HCT116 (cell line): ENCODE measurements around the gene IFNLR1. TPM values are rescaled to one million over a fixed set of nuclear protein-coding genes. Genes with fewer than 3 reads are reported as not detected.

Source experiments
- ATAC-seq: fragments of 200-7000 bp; cut with Tn5 transposase; 2 replicates; pipeline ENCODE4 v1.9.1; 2020; ENCODE audit warnings: mild to moderate bottlenecking, moderate library complexity
- BruUV-seq: library from RNA; stranded (reverse); fragments of 400-500 nt; replicated peaks from 2 replicates; lab custom pipeline; 2021; lab: Mats Ljungman, UMichigan
- CTCF ChIA-PET: fragments of 300-600 bp; sonication (Branson Sonifier 250); formaldehyde crosslinking; loops from one replicate; lab custom pipeline; 2021; ENCODE audit warnings: antibody characterized with exemption; lab: Charles Lee
- POLR2A ChIA-PET: fragments of 300-600, 350-600 bp; sonication (Branson Sonifier 250); formaldehyde crosslinking; loops from one replicate; lab custom pipeline; 2021; ENCODE audit warnings: antibody characterized with exemption; lab: Charles Lee
- RAD21 ChIA-PET, 2 experiments: fragments of 300-600 bp; sonication (Branson Sonifier 250); formaldehyde crosslinking; loops; one replicate each; lab custom pipeline; 2023; ENCODE audit warnings: low total read pairs in 2 of 2; ENCODE audit not compliant: uncharacterized antibody in 2 of 2, unreplicated experiment in 2 of 2, low non-redundant PET in 1 of 2; lab: Charles Lee
- DNase-seq: peaks from one replicate; pipeline ENCODE4 v3.0.0-alpha.2; 2010; ENCODE audit warnings: low read depth, low spot score
- H2AFZ ChIP-seq: fragments of 200-600 bp; shearing (Covaris generic), sonication (generic); 2 replicates; pipeline ENCODE4 v1.6.1; 2017; ENCODE audit warnings: low read depth, mixed run types, mixed read lengths, antibody characterized with exemption, low read length; ENCODE audit not compliant: poor library complexity, severe bottlenecking
- H3K27ac ChIP-seq: 2 replicates; pipeline ENCODE4 v1.5.1; 2012; ENCODE audit warnings: low read depth, low read length
- H3K27me3 ChIP-seq: fragments of 200-600 bp; sonication (generic); 2 replicates; pipeline ENCODE4 v1.6.1; 2016; ENCODE audit warnings: mixed run types, low read length, mixed read lengths; ENCODE audit not compliant: insufficient read depth
- H3K36me3 ChIP-seq, 2 experiments: fragments of 200-500 bp in 1 of 2; fragments of 200-600 bp in 1 of 2; sonication (Bioruptor generic) in 1 of 2; sonication (generic) in 1 of 2; 2 replicates each; pipeline versions ENCODE4 v1.5.1 to v1.6.1; 2014 to 2016; ENCODE audit warnings: low read length in 2 of 2, inconsistent platforms in 1 of 2, mixed read lengths in 1 of 2, mixed run types in 1 of 2; ENCODE audit not compliant: insufficient read depth in 2 of 2, control insufficient read depth in 1 of 2
- H3K4me1 ChIP-seq, 2 experiments: fragments of 200-600 bp in 1 of 2; sonication (generic) in 1 of 2; 2 replicates each; pipeline versions ENCODE4 v1.5.1 to v1.6.1; 2012 to 2017; ENCODE audit warnings: low read length in 2 of 2, inconsistent platforms in 1 of 2, mild to moderate bottlenecking in 1 of 2, mixed read lengths in 1 of 2, mixed run types in 1 of 2, moderate library complexity in 1 of 2; ENCODE audit not compliant: insufficient read depth in 2 of 2, control insufficient read depth in 1 of 2
- H3K4me2 ChIP-seq: fragments of 200-600 bp; sonication (generic); 2 replicates; pipeline ENCODE4 v1.6.1; 2017; ENCODE audit warnings: mixed run types, low read length, mixed read lengths
- H3K4me3 ChIP-seq, 2 experiments: fragments of 200-600 bp in 1 of 2; sonication (generic) in 1 of 2; replicated peaks in 1 of 2; 2 replicates each; pipeline ENCODE4 v1.5.1; 2011 to 2016; ENCODE audit warnings: low read length in 2 of 2, control low read depth in 1 of 2, low read depth in 1 of 2, mild to moderate bottlenecking in 1 of 2, mixed read lengths in 1 of 2, mixed run types in 1 of 2
- H3K79me2 ChIP-seq: fragments of 200-600 bp; sonication (generic); 2 replicates; pipeline ENCODE4 v1.6.1; 2017; ENCODE audit warnings: mild to moderate bottlenecking, mixed run types, low read length, moderate library complexity, mixed read lengths; ENCODE audit not compliant: insufficient read depth
- H3K9ac ChIP-seq: fragments of 200-600 bp; sonication (generic); 2 replicates; pipeline ENCODE4 v1.6.1; 2016; ENCODE audit warnings: low read length, mixed read lengths
- H3K9me2 ChIP-seq: fragments of 200-600 bp; sonication (generic), shearing (Covaris generic); 2 replicates; pipeline ENCODE4 v1.6.1; 2017; ENCODE audit warnings: mixed run types, mild to moderate bottlenecking, moderate library complexity; ENCODE audit not compliant: insufficient read depth
- H3K9me3 ChIP-seq, 2 experiments: fragments of 200-500 bp in 1 of 2; fragments of 200-600 bp in 1 of 2; sonication (Bioruptor generic) in 1 of 2; sonication (generic) in 1 of 2; 2 replicates each; pipeline ENCODE4 v1.6.1; 2014 to 2017; ENCODE audit warnings: low read length in 2 of 2, mixed read lengths in 2 of 2, inconsistent platforms in 1 of 2, low read depth in 1 of 2, mild to moderate bottlenecking in 1 of 2, mixed run types in 1 of 2, moderate library complexity in 1 of 2; ENCODE audit not compliant: control insufficient read depth in 1 of 2, insufficient read depth in 1 of 2
- H4K20me1 ChIP-seq: fragments of 200-600 bp; sonication (generic), shearing (Covaris generic); 2 replicates; pipeline ENCODE4 v1.6.1; 2017; ENCODE audit warnings: mixed run types, mild to moderate bottlenecking, moderate library complexity; ENCODE audit not compliant: insufficient read depth
- EGR1 ChIP-seq: IDR thresholded peaks from 2 replicates; pipeline ENCODE4 v1.6.1; 2012; ENCODE audit warnings: low read depth
- EZH2 ChIP-seq: fragments of 200-600 bp; sonication (generic); IDR thresholded peaks from 2 replicates; pipeline ENCODE4 v1.6.1; 2017; ENCODE audit warnings: antibody characterized with exemption, mixed run types
- EZH2phosphoT487 ChIP-seq: fragments of 200-600 bp; IDR thresholded peaks from 2 replicates; pipeline ENCODE4 v1.6.1; 2018; ENCODE audit warnings: antibody characterized with exemption, borderline replicate concordance
- FOSL1 ChIP-seq: IDR thresholded peaks from 2 replicates; pipeline ENCODE4 v1.6.1; 2012; ENCODE audit warnings: low read depth
- POLR2A ChIP-seq: IDR thresholded peaks from 2 replicates; pipeline ENCODE4 v1.7.0; 2011; ENCODE audit warnings: borderline replicate concordance; ENCODE audit not compliant: insufficient read depth, insufficient read length; ENCODE audit errors: extremely low read depth
- POLR2AphosphoS5 ChIP-seq: IDR thresholded peaks from 2 replicates; pipeline ENCODE4 v1.6.1; 2011; ENCODE audit warnings: mild to moderate bottlenecking, low read depth, low read length, moderate library complexity
- RAD21 ChIP-seq: IDR thresholded peaks from 2 replicates; pipeline ENCODE4 v1.6.1; 2012; ENCODE audit warnings: low read depth, mild to moderate bottlenecking
- SP1 ChIP-seq: IDR thresholded peaks from 2 replicates; pipeline ENCODE4 v1.6.1; 2012; ENCODE audit warnings: low read depth
- SRF ChIP-seq: IDR thresholded peaks from 2 replicates; pipeline ENCODE4 v1.6.1; 2012; ENCODE audit warnings: low read depth
- TCF7L2 ChIP-seq: IDR thresholded peaks from 2 replicates; pipeline ENCODE4 v1.7.0; 2011; ENCODE audit warnings: borderline replicate concordance, inconsistent platforms; ENCODE audit not compliant: insufficient read depth, insufficient read length; ENCODE audit errors: extremely low read depth
- YY1 ChIP-seq: IDR thresholded peaks from 2 replicates; pipeline ENCODE4 v1.6.1; 2011; ENCODE audit warnings: low read length, low read depth, moderate library complexity, mild to moderate bottlenecking; ENCODE audit not compliant: insufficient replicate concordance; ENCODE audit errors: extremely low read depth
- ZFX ChIP-seq: fragments of 450-650 bp; IDR thresholded peaks from 2 replicates; pipeline ENCODE4 v1.6.1; 2017
- ZNF274 ChIP-seq: fragments of 200-500 bp; sonication (Bioruptor generic); IDR thresholded peaks from 2 replicates; pipeline ENCODE4 v1.6.1; 2014; ENCODE audit warnings: mild to moderate bottlenecking, low read depth, low read length, inconsistent platforms
- intact Hi-C: fragments of 100-400 bp; cut with micrococcal nuclease; formaldehyde crosslinking; loops from 2 replicates; pipeline ENCODE4 v1.10.0; 2022
- total RNA-seq: library from RNA; stranded (reverse); gene quantifications from one replicate; pipeline ENCODE4 v1.2.1, GENCODE V29; 2021; ENCODE audit not compliant: unreplicated experiment
- TF ChIP-seq, protein P1 (sequence below): IDR thresholded peaks from 2 replicates; pipeline ENCODE4 v1.6.1; 2012
- TF ChIP-seq, protein P2 (sequence below): IDR thresholded peaks from 2 replicates; pipeline ENCODE4 v1.6.1; 2012
- TF ChIP-seq, protein P3 (sequence below): IDR thresholded peaks from 2 replicates; pipeline ENCODE4 v1.6.1; 2011; ENCODE audit warnings: mild to moderate bottlenecking, low read length, moderate library complexity; ENCODE audit not compliant: insufficient replicate concordance; ENCODE audit errors: extremely low read depth

IFNLR1 gene
- total RNA-seq, 1 experiment from 2014 or later, result 7.6 TPM

DNA sequence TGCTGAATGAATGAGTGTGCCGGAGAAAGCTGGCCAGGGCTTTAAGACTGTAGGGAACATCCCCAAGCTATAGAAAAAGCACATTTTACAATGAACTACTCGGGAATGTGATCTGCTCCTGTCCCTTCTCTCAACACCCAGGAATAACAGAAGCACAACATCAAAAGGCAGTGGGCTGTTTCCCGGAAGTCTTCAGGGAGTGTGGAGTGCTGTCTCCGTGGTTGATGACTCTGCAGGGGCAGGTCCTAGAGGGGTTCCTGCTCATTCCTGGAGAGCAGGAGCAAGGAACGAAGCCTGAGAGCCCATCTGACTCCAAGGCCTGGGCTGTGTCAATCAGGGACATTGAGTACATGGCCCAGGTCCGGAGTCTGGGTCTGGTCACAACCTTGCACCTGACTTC, 39.3 kb downstream of the IFNLR1 start:
- Histone ChIP-seq H3K27me3 (no peaks in the 10 kb centered on the region), H3K27ac (no peak overlapping the region), H2AFZ (no peak overlapping the region), H3K36me3 (no peaks in the 10 kb centered on the region), H3K9me2 (no peaks in the 10 kb centered on the region), H4K20me1 (no peaks in the 10 kb centered on the region), H3K9ac (no peak overlapping the region), H3K4me3 (no peak overlapping the region), H3K4me2 (no peak overlapping the region), H3K4me1 (peaks cover 9 to 32% of the 10 kb centered on the region in 2 experiments), H3K79me2 (no peaks in the 10 kb centered on the region), H3K9me3 (no peaks in the 10 kb centered on the region)
- ChIA-PET POLR2A (no interaction called here), CTCF (interaction anchor here (0.7 kb wide), 1 partner anchor 244 kb away, joined by 3 read pairs; no protein-coding TSS in a partner anchor), RAD21 (no interaction called here)
- DNase-seq (no peak), ATAC-seq (no peak)
- intact Hi-C loops, result no loop called here
- no TSS peak for BruUV-seq
- TF ChIP-seq POLR2A, result no peak

DNA sequence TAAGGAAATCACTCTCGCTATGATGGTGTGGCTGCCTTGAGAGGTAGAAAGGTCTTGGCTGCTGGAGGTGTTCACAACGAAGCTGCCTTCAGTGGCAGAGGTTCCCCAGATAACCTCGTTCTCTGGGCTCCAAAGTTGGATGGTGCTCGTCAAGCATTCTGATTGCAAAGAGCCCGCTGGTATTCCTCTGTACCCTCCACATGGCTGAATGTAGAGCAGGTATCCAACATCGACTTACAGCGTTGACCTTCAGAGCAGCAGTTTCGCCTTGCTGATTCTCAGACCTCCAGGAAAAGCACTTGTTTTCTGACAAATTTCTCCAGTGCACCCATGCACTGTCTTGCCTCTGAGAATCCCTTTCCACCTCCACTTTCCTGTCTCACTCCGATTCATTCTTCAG, 39.9 kb downstream of the IFNLR1 start:
- CTCF ChIA-PET, result no interaction called here
- no peaks in the 10 kb centered on the region for H4K20me1 ChIP-seq
- ATAC-seq, result no peak
- H3K9me2 ChIP-seq, result no peaks in the 10 kb centered on the region
- no peak overlapping the region for H3K4me2 ChIP-seq
- no peaks in the 10 kb centered on the region for H3K27me3 ChIP-seq
- intact Hi-C loops, result no loop called here
- H3K4me1 ChIP-seq, result peaks cover 13 to 38% of the 10 kb centered on the region in 2 experiments
- POLR2A ChIA-PET, result no interaction called here
- no peak overlapping the region for H2AFZ ChIP-seq
- no peak overlapping the region for H3K9ac ChIP-seq
- no peaks in the 10 kb centered on the region for H3K79me2 ChIP-seq
- RAD21 ChIA-PET, result no interaction called here
- no peaks in the 10 kb centered on the region for H3K9me3 ChIP-seq
- no peaks in the 10 kb centered on the region for H3K36me3 ChIP-seq
- no TSS peak for BruUV-seq
- no peak overlapping the region for H3K4me3 ChIP-seq
- no peak overlapping the region for H3K27ac ChIP-seq
- DNase-seq, result no peak
- TF ChIP-seq ZNF274, result no peak
- TF ChIP-seq ZFX, result no peak
- no peak for TF ChIP-seq SRF
- TF ChIP-seq POLR2A, result no peak
- TF ChIP-seq EGR1, result no peak
- TF ChIP-seq, protein P1, sequence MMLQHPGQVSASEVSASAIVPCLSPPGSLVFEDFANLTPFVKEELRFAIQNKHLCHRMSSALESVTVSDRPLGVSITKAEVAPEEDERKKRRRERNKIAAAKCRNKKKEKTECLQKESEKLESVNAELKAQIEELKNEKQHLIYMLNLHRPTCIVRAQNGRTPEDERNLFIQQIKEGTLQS, result no peak
- no peak for TF ChIP-seq FOSL1
- TF ChIP-seq EZH2phosphoT487, result no peak
- TF ChIP-seq, protein P2, sequence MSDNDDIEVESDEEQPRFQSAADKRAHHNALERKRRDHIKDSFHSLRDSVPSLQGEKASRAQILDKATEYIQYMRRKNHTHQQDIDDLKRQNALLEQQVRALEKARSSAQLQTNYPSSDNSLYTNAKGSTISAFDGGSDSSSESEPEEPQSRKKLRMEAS, result no peak
- TF ChIP-seq TCF7L2, result no peak
- no peak for TF ChIP-seq RAD21
- no peak for TF ChIP-seq SP1
- TF ChIP-seq YY1, result no peak
- TF ChIP-seq EZH2, result no peak
- no peak for TF ChIP-seq POLR2AphosphoS5
- TF ChIP-seq, protein P3, sequence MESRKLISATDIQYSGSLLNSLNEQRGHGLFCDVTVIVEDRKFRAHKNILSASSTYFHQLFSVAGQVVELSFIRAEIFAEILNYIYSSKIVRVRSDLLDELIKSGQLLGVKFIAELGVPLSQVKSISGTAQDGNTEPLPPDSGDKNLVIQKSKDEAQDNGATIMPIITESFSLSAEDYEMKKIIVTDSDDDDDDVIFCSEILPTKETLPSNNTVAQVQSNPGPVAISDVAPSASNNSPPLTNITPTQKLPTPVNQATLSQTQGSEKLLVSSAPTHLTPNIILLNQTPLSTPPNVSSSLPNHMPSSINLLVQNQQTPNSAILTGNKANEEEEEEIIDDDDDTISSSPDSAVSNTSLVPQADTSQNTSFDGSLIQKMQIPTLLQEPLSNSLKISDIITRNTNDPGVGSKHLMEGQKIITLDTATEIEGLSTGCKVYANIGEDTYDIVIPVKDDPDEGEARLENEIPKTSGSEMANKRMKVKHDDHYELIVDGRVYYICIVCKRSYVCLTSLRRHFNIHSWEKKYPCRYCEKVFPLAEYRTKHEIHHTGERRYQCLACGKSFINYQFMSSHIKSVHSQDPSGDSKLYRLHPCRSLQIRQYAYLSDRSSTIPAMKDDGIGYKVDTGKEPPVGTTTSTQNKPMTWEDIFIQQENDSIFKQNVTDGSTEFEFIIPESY, result no peak
